ENCODE results near the gene ALOX15.
A peak's percentile ranks its signal among the peaks of the same experiment; 100 is the strongest.
"Not testable (repeated sequence)": the region's sequence is repeated elsewhere in the genome, so short reads cannot be mapped to it uniquely, and the experiment has no call there.

Gene ALOX15

GRCh38 chr17:4610656-4611055 lies 30.8 kb downstream of the ALOX15 start:
- DNase-seq: no peak

DNA sequence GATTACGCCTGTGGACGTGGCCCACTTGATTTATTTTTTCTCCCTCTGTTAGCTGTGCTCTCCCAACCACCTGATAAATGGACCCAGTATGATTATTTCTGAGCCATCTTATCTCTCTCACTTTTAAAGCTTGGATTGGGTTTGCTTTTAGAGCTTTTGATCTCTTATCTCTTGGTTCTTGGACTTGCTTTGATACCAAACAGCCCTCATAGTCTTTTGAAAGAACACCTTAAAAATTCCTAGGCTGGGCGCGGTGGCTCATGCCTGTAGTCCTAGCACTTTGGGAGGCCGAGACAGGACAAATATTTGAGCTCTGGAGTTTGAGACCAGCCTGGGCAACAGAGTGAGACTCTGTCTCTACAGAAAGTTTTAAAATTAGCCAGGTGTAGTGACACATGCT lies 31.3 kb downstream of the ALOX15 start:
- no peak for DNase-seq

DNA sequence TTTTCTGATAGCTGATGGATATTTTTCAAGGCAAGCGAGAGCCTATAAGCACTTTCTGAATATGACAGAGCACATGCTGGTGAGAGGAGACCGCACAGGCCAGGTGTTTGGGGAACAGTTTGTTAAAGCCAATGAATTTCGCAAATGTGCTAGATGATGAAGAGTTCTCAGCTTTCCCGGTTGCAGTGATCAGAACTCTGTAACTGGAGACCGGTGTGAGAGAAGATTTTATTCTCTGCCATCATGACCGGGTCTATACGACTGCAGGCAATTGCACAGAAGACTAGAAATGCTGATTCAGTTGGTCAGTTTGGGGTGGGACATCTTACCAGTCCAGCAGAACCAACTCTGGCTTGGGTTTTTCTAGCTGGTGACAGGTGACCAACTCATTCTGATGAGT lies 31.7 kb downstream of the ALOX15 start:
- no peak for DNase-seq

DNA sequence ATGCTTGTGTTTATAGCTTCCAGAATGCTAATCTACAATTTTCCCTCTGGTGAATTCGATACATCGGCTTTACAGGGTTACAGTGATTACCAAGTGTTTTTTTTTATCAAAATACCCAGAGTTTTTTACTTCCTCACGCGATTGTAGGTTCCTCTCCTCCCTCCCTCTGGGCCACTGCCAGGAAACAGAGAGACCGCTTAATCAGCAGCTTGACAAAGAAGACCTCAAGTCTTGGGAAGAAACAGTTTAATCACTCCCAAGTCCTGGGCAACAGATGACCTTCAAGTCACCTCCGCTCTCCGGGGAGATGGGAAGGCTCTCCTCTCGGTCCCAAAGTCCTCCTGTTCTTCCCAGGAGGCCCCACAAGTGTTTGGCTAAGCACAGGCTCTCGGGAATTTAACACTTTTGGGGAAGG lies 33.7 kb downstream of the ALOX15 start:
- peak; percentile 97 for DNase-seq

DNA sequence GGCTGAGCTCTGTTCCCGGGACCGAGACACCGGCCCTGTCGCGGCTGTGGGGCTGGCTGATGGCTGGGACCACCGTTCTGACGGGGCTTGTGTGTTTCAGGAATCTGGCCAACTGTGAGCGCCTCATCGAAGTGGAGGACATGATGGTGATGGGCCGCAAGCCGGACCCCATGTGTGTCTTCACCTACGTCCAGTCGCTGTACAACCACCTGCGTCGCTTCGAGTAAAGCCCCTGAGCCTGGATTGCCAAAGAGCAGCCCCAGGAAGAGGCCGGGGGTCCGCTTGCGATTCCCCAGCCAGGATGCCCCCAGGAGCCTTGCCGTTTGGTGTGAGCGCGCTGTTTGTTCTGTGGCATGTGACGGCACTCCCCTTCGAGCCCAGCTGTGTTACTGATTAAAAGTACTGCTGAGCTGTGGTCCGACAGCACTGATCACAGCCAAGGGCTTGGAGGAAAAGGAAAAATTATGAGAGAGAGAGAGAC lies 34.2 kb downstream of the ALOX15 start:
- peak; percentile 75 for DNase-seq

- no peak for DNase-seq
Measured at GRCh38 chr17:4605826-4606225, 35.7 kb downstream of the ALOX15 start.

GRCh38 chr17:4604736-4605135 lies 36.7 kb downstream of the ALOX15 start:
- not testable (repeated sequence) for DNase-seq

DNA sequence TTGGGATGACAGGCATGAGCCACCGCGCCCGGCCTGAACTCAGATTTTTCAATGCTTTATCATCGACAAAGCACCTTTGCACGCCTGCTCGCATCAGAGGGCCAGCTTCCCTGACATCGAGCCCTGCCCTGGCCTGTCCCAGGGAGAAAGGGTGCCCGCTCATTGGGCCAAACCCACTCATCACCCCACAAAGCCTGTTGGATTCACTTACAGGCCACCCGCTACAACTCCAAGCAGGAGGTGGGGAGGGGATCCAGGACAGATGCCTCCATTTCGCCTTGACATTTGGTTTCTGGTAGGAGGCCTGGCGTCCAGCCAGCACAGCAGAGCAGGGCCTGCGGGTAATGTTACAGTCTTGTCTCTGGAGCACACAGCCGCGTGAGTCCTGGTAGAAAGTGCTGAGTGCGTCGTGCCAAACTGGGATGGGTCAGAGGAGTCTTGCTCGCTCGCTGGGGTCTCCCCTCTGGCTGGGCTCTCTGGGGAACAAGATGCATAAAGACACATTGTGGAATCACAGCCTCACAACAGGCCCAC lies 37.3 kb downstream of the ALOX15 start:
- DNase-seq: no peak

GRCh38 chr17:4602041-4602440 lies 39.4 kb downstream of the ALOX15 start:
- no peak for DNase-seq

DNA sequence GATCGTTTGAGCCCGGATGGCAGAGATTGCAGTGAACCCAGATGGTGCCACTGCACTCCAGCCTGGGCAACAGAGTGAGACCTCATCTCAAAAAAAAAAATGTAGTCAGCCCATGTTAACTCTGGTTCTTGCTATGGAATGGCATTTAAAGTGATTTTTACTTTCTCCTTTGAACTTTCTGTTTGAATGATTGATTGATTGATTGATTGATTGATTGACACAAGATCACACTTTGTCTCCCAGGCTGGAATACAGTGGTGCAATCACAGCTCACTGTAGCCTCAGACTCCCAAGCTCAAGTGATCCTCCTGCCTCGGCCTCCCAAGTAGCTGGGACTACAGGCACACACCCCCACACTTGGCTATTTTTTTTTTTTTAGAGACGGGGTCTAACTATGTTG lies 40.2 kb downstream of the ALOX15 start:
- DNase-seq: no peak

DNA sequence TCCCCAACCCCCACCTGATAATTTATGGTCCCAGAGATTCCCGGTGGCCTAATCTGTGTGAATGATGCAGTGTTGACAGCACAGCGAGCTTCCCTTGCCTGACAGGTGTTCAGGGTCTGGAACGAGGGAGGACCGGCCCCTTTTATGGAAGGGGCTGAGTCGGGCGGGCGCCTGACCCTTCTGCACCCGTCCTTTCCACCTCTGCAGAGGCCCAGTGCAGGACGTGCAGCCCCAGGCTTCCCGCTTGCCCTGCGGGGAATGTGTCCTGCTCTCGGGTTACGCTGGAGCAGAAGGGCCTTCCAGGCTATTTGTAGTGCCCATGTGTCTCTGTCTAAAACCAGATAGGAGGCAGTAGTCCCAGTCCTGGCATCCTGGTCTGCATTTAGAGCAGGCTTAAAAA lies 40.9 kb downstream of the ALOX15 start:
- DNase-seq: no peak

DNA sequence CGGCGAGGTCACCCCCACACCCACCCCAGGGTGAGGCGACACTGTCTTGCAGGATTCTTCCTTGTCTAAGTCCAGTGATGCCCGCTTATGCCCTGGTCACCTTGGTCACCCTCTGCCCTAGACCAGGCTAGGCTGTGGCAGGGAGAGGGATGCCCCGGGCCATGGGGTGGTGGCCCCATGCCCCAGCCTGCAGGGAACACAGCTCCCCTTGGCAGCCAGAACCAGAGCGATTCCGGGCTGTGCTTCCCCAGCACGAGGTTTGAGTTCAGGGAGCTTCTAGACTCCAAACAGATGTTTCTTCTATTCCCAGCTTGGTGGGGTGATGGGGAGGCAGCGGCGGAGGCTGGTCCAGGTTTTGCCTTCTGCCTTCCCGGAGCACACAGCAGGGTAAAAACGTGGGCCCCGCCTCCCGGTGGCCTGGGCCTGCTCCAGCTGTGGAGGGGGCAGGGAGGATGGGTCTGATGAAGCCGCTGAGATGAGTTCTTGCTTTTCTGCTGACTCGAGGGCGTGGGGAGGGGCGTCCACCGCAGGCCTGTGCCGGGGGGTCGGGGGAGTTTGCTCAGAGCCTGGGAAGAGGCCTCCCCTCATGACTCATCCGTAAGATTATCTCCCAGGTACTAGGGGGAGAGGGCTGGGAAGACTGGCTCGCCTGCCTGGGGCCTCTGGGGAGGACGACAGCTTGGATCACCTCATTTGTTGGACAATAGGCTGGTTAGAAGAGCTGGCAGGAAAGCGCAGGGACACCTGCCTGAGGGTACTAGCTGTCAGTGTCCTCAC lies 41.8 kb downstream of the ALOX15 start:
- no peak for DNase-seq

- DNase-seq: no peak
Measured at GRCh38 chr17:4598776-4599504, 42.5 kb downstream of the ALOX15 start.

DNA sequence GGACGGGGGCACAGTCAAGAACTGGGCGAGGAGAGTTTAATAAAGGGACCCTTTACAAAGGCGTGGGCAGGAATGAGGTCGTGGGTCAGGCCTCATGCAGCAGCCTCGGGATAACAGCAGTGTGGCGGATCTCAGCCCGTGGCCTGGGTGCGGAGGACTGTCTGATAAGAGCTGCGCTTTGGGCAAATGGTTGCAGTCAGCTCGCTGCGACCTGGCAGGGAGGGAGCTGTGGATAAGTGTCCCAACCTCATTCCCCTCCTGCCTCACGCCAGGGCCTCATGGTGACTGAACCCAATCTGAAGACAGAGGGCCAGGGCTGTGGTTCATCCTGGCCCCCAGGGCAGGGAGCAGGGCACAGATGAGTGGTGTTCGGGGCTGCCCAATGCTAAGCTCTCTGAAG lies 43.5 kb downstream of the ALOX15 start:
- DNase-seq: no peak

DNA sequence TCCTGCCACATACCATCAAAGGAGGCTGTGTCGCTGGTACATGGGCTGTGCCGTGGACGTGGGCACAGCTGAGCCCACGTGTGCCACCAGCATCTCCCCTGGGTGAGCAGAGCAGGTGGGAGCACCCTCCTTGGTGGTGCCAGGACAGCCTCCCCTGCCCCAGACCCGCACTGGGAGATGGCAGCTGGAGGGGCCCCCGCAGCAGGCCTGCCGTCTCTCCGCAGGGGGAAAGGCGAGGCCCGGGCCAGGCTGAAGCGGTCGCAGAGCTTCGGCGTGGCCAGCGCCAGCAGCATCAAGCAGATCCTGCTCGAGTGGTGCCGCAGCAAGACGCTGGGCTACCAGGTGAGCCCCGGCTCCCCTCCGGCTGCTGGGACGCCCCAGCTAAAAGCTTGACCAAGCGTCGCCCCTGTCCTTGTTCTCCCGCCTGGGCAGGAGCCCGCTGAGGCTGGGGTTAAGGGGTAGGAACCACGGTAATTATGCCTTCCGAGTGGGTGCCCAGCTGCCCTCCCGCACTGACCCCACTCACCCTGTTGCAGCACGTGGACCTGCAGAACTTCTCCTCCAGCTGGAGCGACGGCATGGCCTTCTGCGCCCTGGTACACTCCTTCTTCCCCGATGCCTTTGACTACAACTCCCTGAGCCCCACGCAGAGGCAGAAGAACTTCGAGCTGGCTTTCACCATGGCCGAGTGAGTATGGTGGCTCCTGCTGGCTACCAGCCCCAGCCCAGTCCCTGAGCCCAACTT lies 44.7 kb downstream of the ALOX15 start:
- no peak for DNase-seq

- DNase-seq: not testable (repeated sequence)
Measured at GRCh38 chr17:4595685-4596342, 45.7 kb downstream of the ALOX15 start.

DNA sequence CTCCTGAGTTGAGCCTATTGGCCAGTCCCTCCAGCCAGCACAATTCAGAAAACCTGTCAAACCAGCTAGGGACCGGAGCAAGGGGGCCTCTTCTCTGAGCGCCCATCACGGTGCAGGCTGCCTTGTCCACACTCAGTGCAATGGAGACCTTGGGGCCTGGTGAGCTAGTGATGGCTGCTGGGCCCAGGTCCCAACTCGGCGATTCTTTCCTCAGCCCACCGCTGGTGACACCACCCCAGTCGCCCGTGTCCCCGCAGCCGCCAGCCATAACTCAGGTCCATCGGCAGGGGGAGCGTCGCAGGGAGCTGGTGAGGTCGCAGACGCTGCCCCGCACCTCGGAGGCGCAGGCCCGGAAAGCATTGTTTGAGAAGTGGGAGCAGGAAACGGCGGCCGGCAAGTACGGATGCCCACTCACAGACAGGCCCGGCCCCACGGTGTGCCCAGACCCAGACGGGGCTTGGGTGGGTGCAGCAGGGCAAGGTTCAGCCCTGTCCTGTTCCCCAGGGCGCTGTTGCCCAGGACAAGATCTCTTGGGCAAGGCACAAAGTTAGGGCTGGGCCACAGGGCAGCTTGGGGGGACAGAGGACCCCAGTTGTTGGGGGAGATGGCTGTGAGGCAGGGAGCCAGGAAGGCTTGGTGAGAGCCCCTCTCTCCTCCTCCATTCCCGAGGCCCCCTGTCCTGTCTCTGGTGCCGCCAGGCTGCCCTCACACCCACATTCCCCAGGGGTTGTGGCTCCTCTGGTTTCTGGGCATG lies 46.4 kb downstream of the ALOX15 start:
- peak; percentile 88 for DNase-seq

- no peak for DNase-seq
Measured at GRCh38 chr17:4594406-4594805, 47.1 kb downstream of the ALOX15 start.

GRCh38 chr17:4593021-4593421 lies 48.5 kb downstream of the ALOX15 start:
- DNase-seq: no peak

- DNase-seq: no peak
Measured at GRCh38 chr17:4592240-4593005, 49.1 kb downstream of the ALOX15 start.

- no peak for DNase-seq
Measured at GRCh38 chr17:4591529-4591928, 49.9 kb downstream of the ALOX15 start.
